NCI-H2171 treated with DMSO at 0.1 percent for 48 hours (cell line): ENCODE results near the gene PDZD11.
"Not testable (repeated sequence)": the region's sequence is repeated elsewhere in the genome, so short reads cannot be mapped to it uniquely, and the experiment has no call there.

Experiments used
- DNase-seq: peaks from one replicate; lab custom pipeline; 2025; lab: John Stamatoyannopoulos, UW

PDZD11 gene

GRCh38 chrX:70257423-70258288 lies 32.1 kb downstream of the PDZD11 start:
- no peak for DNase-seq

GRCh38 chrX:70255452-70255851 lies 34.3 kb downstream of the PDZD11 start:
- no peak for DNase-seq

GRCh38 chrX:70254909-70255308 lies 34.8 kb downstream of the PDZD11 start:
- DNase-seq: no peak

- DNase-seq: no peak
Measured at GRCh38 chrX:70254063-70254400, 35.7 kb downstream of the PDZD11 start.

GRCh38 chrX:70253377-70254062 lies 36.2 kb downstream of the PDZD11 start:
- no peak for DNase-seq

GRCh38 chrX:70252491-70252890 lies 37.2 kb downstream of the PDZD11 start:
- no peak for DNase-seq

GRCh38 chrX:70247252-70247651 lies 42.5 kb downstream of the PDZD11 start:
- no peak for DNase-seq

- DNase-seq: no peak
Measured at GRCh38 chrX:70244881-70245280, 44.8 kb downstream of the PDZD11 start.

GRCh38 chrX:70243601-70244000 lies 46.1 kb downstream of the PDZD11 start:
- DNase-seq: not testable (repeated sequence)

- DNase-seq: no peak
Measured at GRCh38 chrX:70241501-70241900, 48.2 kb downstream of the PDZD11 start.

- no peak for DNase-seq
Measured at GRCh38 chrX:70240751-70241150, 49.0 kb downstream of the PDZD11 start.
